Glomerular endothelial cell (primary cell): ENCODE data around the gene KATNAL1. TPM values are rescaled to one million over a fixed set of nuclear protein-coding genes. Genes with fewer than 3 reads are reported as not detected.

Experiments used
- DNase-seq: peaks from one replicate; pipeline ENCODE4 v3.0.0-alpha.2; 2011; ENCODE audit warnings: low read depth, low spot score; ENCODE audit errors: extremely low read depth
- total RNA-seq: library from RNA; depleted of rRNA; stranded (reverse); fragments of >200 nt; gene quantifications from 2 replicates; pipeline ENCODE4 v1.2.3, GENCODE V29; 2015

The KATNAL1 gene
- total RNA-seq, 1 donor from 2014 or later: 22.2 TPM

GRCh38 chr13:30333616-30334015 lies 26.3 kb upstream of the KATNAL1 start:
- no peak for DNase-seq

GRCh38 chr13:30332456-30333143 lies 25.2 kb upstream of the KATNAL1 start:
- DNase-seq: no peak

GRCh38 chr13:30331331-30331771 lies 24.0 kb upstream of the KATNAL1 start:
- no peak for DNase-seq

- no peak for DNase-seq
Observed at GRCh38 chr13:30329009-30329585, 21.7 kb upstream of the KATNAL1 start.

GRCh38 chr13:30325668-30326067 lies 18.3 kb upstream of the KATNAL1 start:
- no peak for DNase-seq

GRCh38 chr13:30323524-30323923 lies 16.2 kb upstream of the KATNAL1 start:
- no peak for DNase-seq

GRCh38 chr13:30322428-30322827 lies 15.1 kb upstream of the KATNAL1 start:
- DNase-seq: no peak

- no peak for DNase-seq
Observed at GRCh38 chr13:30321256-30321655, 13.9 kb upstream of the KATNAL1 start.

GRCh38 chr13:30319655-30320054 lies 12.3 kb upstream of the KATNAL1 start:
- DNase-seq: no peak

GRCh38 chr13:30319130-30319529 lies 11.8 kb upstream of the KATNAL1 start:
- no peak for DNase-seq

- no peak for DNase-seq
Observed at GRCh38 chr13:30318026-30318425, 10.7 kb upstream of the KATNAL1 start.

- DNase-seq: no peak
Observed at GRCh38 chr13:30314562-30314961, 7.2 kb upstream of the KATNAL1 start.

GRCh38 chr13:30314069-30314468 lies 6.7 kb upstream of the KATNAL1 start:
- no peak for DNase-seq

GRCh38 chr13:30313311-30313710 lies 6.0 kb upstream of the KATNAL1 start:
- DNase-seq: no peak

- no peak for DNase-seq
Observed at GRCh38 chr13:30312904-30313303, 5.6 kb upstream of the KATNAL1 start.

- no peak for DNase-seq
Observed at GRCh38 chr13:30308548-30308947, 1.2 kb upstream of the KATNAL1 start.

GRCh38 chr13:30307971-30308290 lies 580 bp upstream of the KATNAL1 start:
- no peak for DNase-seq

- DNase-seq: peak; percentile 66
Observed at GRCh38 chr13:30306762-30307193, 573 bp downstream of the KATNAL1 start.

GRCh38 chr13:30305456-30305970 lies 1.8 kb downstream of the KATNAL1 start:
- DNase-seq: no peak

- DNase-seq: no peak
Observed at GRCh38 chr13:30303269-30303668, 4.1 kb downstream of the KATNAL1 start.

- no peak for DNase-seq
Observed at GRCh38 chr13:30301827-30302226, 5.5 kb downstream of the KATNAL1 start.

- no peak for DNase-seq
Observed at GRCh38 chr13:30300596-30300995, 6.8 kb downstream of the KATNAL1 start.
